Small intestine (tissue), 7 donors: ENCODE results near the gene CNRIP1. TPM values are rescaled to one million over a fixed set of nuclear protein-coding genes. Genes with fewer than 3 reads are reported as not detected.
A peak's percentile ranks its signal among the peaks of the same experiment; 100 is the strongest.

Experiments used
- DNase-seq, 2 donors: peaks; one replicate each; pipeline versions ENCODE4 v3.0.0 to v3.0.0-alpha.2; 2013
- FAIRE-seq: peaks from 2 replicates; lab custom pipeline; 2012; peaks lifted over from hg19 to GRCh38; lab: Jason Lieb, UNC
- H3K27ac ChIP-seq, 3 donors: one replicate each; pipeline ENCODE4 v1.5.1; 2013; ENCODE audit warnings: low read length in 2 of 3, mild to moderate bottlenecking in 2 of 3, control low read depth in 1 of 3, inconsistent platforms in 1 of 3, low read depth in 1 of 3, moderate library complexity in 1 of 3
- H3K27me3 ChIP-seq, 3 donors: one replicate each; pipeline ENCODE4 v1.6.1; 2013; ENCODE audit warnings: low read length in 3 of 3, inconsistent platforms in 1 of 3; ENCODE audit not compliant: control insufficient read depth in 3 of 3, insufficient read depth in 3 of 3
- H3K36me3 ChIP-seq, 3 donors: one replicate each; pipeline ENCODE4 v1.6.1; 2013; ENCODE audit warnings: low read length in 3 of 3, inconsistent platforms in 1 of 3, low read depth in 1 of 3, mild to moderate bottlenecking in 1 of 3, moderate library complexity in 1 of 3; ENCODE audit not compliant: control insufficient read depth in 3 of 3, insufficient read depth in 2 of 3
- H3K4me1 ChIP-seq, 3 donors: one replicate each; pipeline ENCODE4 v1.6.1; 2013; ENCODE audit warnings: low read length in 2 of 3, inconsistent platforms in 1 of 3, low read depth in 1 of 3, mild to moderate bottlenecking in 1 of 3, moderate library complexity in 1 of 3; ENCODE audit not compliant: control insufficient read depth in 3 of 3, insufficient read depth in 2 of 3
- H3K4me3 ChIP-seq, 3 donors: one replicate each; pipeline ENCODE4 v1.5.1; 2013; ENCODE audit warnings: low read length in 3 of 3, control low read depth in 1 of 3, inconsistent platforms in 1 of 3, low read depth in 1 of 3, mild to moderate bottlenecking in 1 of 3, moderate library complexity in 1 of 3
- H3K9me3 ChIP-seq, 2 donors: one replicate each; pipeline ENCODE4 v1.6.1; 2013; ENCODE audit warnings: low read depth in 1 of 2, low read length in 1 of 2; ENCODE audit not compliant: control insufficient read depth in 2 of 2, insufficient read depth in 1 of 2
- WGBS, 3 donors: extraction: QIAGEN DNeasy Blood & Tissue Kit; methylation state at CpG; one replicate each; pipeline ENCODE4 v1.1.7; 2013; 5-methylcytosine and 5-hydroxymethylcytosine counted together
- polyA plus RNA-seq, 4 donors: library from polyadenylated mRNA; stranded (reverse) in 3 of 4; unstranded in 1 of 4; fragments of 200-250 nt in 3 of 4; fragments of 120-200 nt in 1 of 4; gene quantifications; one replicate each; pipeline versions ENCODE4 v1.2.1 to v1.2.3, GENCODE V29; 2013
- donor health status: healthy with polysubstance abuse.
- donor health status: control.
- donor health status: control.
- donor health status: Bipolar disorder and iron deficiency.
- donor health status: healthy.

CNRIP1 gene
- polyA plus RNA-seq, 4 donors: 8.5 to 15.5 (median 9.2) TPM; not detected in 1

DNA sequence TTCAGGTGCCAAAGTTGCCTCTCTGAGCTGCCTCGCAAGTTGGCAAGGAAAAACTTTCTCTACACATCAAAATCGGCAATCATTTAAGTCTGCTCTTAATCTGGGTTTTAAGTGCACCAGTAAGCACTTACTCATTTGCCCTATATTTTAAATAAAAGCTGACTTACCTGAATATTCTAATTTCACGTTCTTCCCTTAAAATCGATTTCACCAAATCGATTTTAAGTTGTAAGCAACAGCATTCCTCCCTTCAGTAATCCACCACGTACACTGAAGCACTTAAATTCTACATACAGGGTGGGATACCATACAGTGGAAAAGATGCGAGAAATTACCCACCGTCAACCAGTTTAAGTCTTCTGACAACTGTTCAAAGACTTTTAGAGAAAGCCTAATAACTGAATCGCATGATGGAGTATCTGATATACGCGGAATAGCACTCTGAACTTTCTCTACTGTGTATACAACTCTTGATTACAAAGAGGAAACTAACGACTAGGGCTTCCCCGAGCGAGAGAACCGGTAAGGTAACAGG, 69.0 kb downstream of the CNRIP1 start:
- FAIRE-seq (no peak), DNase-seq (no peak)
- H3K4me3 ChIP-seq: peak overlapping the region in 2 of 3 donors; percentile 74 to 98
- H3K27ac ChIP-seq: peak overlapping the region; percentile 98 to 100 (median 99)
- no peaks in the 10 kb centered on the region for H3K36me3 ChIP-seq
- WGBS, 3 donors: 0 to 4% (median 3%) methylated on average over 15 of the region's 15 CpGs
- peaks cover 9 to 23% (median 19%) of the 10 kb centered on the region in 3 donors for H3K4me1 ChIP-seq
- H3K27me3 ChIP-seq: no peaks in the 10 kb centered on the region
- no peaks in the 10 kb centered on the region for H3K9me3 ChIP-seq

- Histone ChIP-seq H3K36me3 (no peaks in the 10 kb centered on the region), H3K27ac (peak overlapping the region in 2 of 3 donors; percentile 99 to 100), H3K4me3 (peak overlapping the region in 2 of 3 donors; percentile 74 to 98), H3K9me3 (no peaks in the 10 kb centered on the region), H3K4me1 (peaks cover 9 to 23% (median 19%) of the 10 kb centered on the region in 3 donors), H3K27me3 (no peaks in the 10 kb centered on the region)
- no peak for DNase-seq
- FAIRE-seq: no peak
- 8 to 20% (median 9%) methylated on average over 5 of the region's 5 CpGs for WGBS, 3 donors
Measured at GRCh38 chr2:68250196-68250595, 69.6 kb downstream of the CNRIP1 start.

GRCh38 chr2:68248806-68249205, 70.9 kb downstream of the CNRIP1 start:
- FAIRE-seq: no peak
- WGBS, 3 donors: 53 to 68% (median 66%) methylated on average over 2 of the region's 2 CpGs
- DNase-seq: no peak
- peaks cover 0 to 3% (median 0%) of the 10 kb centered on the region in 3 donors for H3K36me3 ChIP-seq
- no peaks in the 10 kb centered on the region for H3K27me3 ChIP-seq
- peaks cover 9 to 23% (median 21%) of the 10 kb centered on the region in 3 donors for H3K4me1 ChIP-seq
- no peak overlapping the region for H3K27ac ChIP-seq
- no peaks in the 10 kb centered on the region for H3K9me3 ChIP-seq
- no peak overlapping the region for H3K4me3 ChIP-seq

DNA sequence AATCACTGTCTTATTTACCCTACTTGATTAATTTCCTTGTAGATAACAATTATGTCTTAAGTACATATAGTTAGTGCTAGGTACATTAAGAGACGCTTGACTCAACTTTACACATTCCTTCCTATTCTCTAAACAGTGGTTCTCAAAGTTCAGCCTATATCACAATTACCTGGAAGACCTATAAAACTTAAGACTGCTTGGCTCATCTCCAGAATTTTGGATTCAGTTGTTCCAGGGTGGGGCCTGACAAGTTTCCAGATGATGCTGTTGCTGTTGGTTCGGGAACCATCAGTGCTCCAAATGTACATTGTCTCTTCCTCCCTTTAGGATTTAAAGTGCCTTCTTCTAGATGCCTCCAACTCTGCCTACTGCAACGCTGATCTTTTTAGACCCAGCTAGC, 71.4 kb downstream of the CNRIP1 start:
- DNase-seq: peak; percentile 18 to 62
- no peaks in the 10 kb centered on the region for H3K27me3 ChIP-seq
- FAIRE-seq: no peak
- H3K9me3 ChIP-seq: no peaks in the 10 kb centered on the region
- peaks cover 0 to 3% (median 0%) of the 10 kb centered on the region in 3 donors for H3K36me3 ChIP-seq
- peaks cover 9 to 23% (median 21%) of the 10 kb centered on the region in 3 donors for H3K4me1 ChIP-seq
- H3K27ac ChIP-seq: no peak overlapping the region
- WGBS, 3 donors: 15 to 50% (median 31%) methylated on average over 3 of the region's 3 CpGs
- H3K4me3 ChIP-seq: no peak overlapping the region

DNA sequence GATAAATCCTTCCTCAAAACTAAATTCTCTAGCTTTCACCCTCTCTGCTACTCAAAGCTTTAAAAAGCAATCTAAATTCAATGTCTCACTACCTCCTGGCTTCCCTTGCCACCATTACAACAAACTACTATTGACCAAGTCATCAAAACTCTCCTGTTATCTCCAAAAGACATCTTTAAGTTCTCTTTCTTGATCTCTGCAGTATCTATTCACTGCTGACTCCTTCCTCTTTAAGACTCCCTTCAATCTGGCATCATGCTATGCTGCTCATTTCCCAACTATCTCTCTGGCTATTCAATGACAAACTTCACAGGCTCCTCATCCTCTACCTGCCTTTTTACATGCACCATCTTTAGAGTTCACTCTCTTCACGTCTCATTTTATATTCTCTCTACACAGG, 73.4 kb downstream of the CNRIP1 start:
- Histone ChIP-seq H3K27me3 (no peaks in the 10 kb centered on the region), H3K9me3 (no peaks in the 10 kb centered on the region), H3K27ac (no peak overlapping the region), H3K4me1 (peaks cover 9 to 23% (median 21%) of the 10 kb centered on the region in 3 donors), H3K36me3 (peaks cover 0 to 7% (median 0%) of the 10 kb centered on the region in 3 donors), H3K4me3 (no peak overlapping the region)
- WGBS, 3 donors: 76 to 81% (median 79%) methylated on average over 1 of the region's 1 CpG
- FAIRE-seq (no peak), DNase-seq (no peak)

DNA sequence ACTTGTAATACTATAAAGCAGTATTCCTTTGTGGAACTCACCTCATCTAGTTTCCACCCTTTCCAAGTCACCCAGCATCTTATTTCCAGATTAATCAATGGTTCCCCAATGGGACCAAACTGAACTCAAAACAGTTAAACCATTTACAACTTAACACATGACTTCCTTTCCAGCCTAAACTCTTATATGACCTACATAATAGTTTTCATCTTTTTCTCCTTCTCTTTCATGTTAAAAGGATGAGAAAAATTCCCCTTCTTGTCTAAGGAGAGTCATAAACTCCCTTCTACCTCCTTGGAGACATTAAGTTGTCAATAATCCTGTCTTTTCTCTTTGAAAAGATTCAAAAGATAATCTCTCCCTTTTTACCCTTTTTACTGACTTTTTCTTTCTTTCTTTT, 74.1 kb downstream of the CNRIP1 start:
- no peak overlapping the region for H3K27ac ChIP-seq
- no peak overlapping the region for H3K4me3 ChIP-seq
- FAIRE-seq: no peak
- peaks cover 0 to 7% (median 0%) of the 10 kb centered on the region in 3 donors for H3K36me3 ChIP-seq
- H3K27me3 ChIP-seq: no peaks in the 10 kb centered on the region
- peaks cover 9 to 26% (median 19%) of the 10 kb centered on the region in 3 donors for H3K4me1 ChIP-seq
- DNase-seq: no peak
- H3K9me3 ChIP-seq: no peaks in the 10 kb centered on the region

GRCh38 chr2:68245066-68245465, 74.7 kb downstream of the CNRIP1 start:
- Histone ChIP-seq H3K36me3 (peaks cover 0 to 7% (median 0%) of the 10 kb centered on the region in 3 donors), H3K27ac (no peak overlapping the region), H3K9me3 (no peaks in the 10 kb centered on the region), H3K4me3 (no peak overlapping the region), H3K4me1 (peaks cover 9 to 28% (median 16%) of the 10 kb centered on the region in 3 donors), H3K27me3 (no peaks in the 10 kb centered on the region)
- FAIRE-seq: no peak
- 95 to 97% (median 96%) methylated on average over 4 of the region's 4 CpGs for WGBS, 3 donors
- DNase-seq: no peak

GRCh38 chr2:68244456-68244855, 75.3 kb downstream of the CNRIP1 start:
- H3K4me3 ChIP-seq: no peak overlapping the region
- no peaks in the 10 kb centered on the region for H3K27me3 ChIP-seq
- no peak overlapping the region for H3K27ac ChIP-seq
- DNase-seq (no peak), FAIRE-seq (no peak)
- 73 to 87% (median 78%) methylated on average over 2 of the region's 2 CpGs for WGBS, 3 donors
- H3K36me3 ChIP-seq: peaks cover 0 to 7% (median 0%) of the 10 kb centered on the region in 3 donors
- H3K9me3 ChIP-seq: no peaks in the 10 kb centered on the region
- peaks cover 9 to 29% (median 16%) of the 10 kb centered on the region in 3 donors for H3K4me1 ChIP-seq
